Stimulated activated CD8-positive, alpha-beta memory T cell treated with anti-CD3 and anti-CD28 coated beads, Interleukin-15, amount 100 ng/mL, for 24 hours (primary cell): ENCODE results near the gene LRRN4.

Experiments used
- DNase-seq: peaks from one replicate; pipeline ENCODE4 v3.0.0-alpha.2; 2020; ENCODE audit warnings: low read depth

LRRN4 gene

DNA sequence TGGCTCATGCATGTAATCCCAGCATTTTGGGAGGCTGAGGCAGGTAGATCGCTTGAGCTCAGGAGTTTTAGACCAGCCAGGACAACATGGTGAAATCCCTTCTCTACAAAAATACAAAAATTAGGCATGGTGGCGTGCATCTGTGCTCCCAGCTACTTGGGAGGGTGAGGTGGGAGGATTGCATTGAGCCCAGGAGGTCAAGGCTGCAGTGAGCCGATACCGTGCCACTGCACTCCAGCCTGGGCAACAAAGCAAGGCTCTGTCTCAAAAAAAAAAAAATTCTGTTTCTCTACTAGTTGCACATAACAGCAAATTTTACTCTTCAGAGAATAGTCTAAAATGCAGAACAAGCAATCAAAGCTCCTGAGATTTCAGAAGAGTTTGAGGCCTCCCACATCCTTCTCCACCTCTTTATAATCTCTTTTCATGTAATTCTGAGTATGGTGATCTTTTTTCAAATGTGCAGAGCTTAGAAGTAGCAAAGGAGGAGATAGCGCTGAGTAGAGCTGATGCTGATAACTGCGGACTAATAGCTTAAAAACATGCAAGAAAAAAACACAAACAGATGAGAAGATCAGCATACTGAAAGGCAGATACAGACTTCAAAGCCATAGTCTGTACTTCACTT is 23.3 kb downstream of the LRRN4 start:
- no peak for DNase-seq

DNA sequence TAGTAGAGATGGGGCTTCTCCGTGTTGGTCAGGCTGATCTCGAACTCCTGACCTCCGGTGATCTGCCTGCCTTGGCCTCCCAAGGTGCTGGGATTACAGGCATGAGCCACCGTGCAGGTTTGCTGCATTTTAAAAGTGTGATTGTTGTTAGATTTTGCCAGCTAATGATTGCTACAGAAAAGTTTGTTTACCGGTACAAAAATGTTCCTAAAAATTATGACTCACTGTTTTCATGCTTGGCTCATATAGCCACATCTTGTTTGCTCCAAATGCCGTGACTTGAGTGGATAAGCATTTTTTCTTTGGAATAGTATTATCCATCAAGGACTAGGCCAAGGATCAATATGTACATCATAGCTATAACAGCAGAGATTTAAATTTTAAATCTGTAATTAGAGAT is 24.3 kb downstream of the LRRN4 start:
- no peak for DNase-seq

DNA sequence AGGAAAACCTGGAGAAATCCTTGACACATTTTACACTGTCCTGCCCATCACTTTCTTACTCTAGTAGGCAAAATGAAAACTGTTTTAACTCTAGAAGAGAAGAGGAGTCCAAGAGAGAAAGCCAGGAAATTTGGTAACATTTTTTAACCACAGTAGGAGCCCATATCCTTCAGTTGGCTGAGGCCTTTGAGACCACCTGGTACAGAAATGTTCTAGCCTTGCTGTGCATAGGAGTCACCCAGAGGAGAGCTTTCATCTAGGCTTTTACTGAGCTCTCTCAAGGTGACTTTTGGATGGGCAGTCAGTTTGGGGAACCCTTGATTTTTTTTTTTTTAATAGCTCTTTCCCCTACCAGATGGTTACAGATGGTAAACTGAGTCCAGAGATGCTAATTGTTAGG is 25.0 kb downstream of the LRRN4 start:
- DNase-seq: no peak

DNA sequence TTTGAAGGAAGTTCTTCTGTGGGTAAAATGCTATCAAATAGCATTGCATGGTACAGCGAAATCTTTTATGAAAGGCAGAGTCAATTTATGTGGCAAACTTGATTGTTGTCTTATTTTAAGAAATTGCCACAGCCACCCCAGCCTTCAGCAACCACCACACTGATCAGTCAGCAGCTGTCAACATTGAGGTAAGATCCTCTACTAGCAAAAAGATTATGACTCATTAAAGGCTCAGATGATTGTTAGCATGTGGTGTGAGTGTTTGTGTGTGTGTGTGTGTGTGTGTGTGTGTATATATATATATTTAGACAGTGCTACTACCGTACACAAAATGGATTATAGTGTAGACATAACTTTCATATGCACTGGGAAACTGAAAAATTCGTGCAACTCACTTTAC is 27.8 kb downstream of the LRRN4 start:
- DNase-seq: no peak

DNA sequence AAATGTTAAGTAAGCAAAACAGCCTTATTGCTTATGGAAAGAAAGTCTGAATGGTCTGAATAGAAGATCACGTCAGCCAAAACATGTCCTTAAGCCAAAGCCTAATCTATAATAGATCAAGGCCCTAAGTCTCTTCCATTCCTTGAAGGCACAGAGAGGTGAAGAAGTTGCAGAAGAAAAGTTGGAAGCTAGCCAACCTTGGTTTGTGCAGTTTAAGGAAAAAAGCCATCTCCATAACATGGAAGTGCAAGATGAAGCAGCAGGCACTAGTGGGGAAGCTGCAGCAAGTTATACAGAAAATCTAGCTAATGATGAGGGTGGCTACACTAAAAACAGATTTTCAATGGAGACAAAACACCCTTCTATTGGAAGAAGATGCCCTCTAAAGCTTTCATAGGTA is 29.1 kb downstream of the LRRN4 start:
- DNase-seq: no peak

DNA sequence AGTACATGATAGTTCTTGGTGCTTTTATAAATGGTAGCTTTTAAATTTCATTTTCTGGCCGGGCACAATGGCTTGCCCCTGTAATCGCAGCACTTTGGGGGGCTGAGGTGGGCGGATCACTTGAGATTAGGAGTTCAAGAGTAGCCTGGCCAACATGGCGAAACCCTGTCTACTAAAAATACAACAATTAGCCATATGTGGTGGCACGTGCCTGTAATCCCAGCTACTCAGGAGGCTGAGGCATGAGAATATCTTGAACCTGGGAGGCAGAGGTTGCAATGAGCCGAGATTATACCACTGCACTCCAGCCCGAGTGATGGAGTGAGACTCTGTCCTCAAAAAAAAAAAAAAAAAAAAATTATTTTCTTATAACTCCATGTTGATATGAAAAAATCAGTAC is 36.0 kb downstream of the LRRN4 start:
- DNase-seq: no peak

DNA sequence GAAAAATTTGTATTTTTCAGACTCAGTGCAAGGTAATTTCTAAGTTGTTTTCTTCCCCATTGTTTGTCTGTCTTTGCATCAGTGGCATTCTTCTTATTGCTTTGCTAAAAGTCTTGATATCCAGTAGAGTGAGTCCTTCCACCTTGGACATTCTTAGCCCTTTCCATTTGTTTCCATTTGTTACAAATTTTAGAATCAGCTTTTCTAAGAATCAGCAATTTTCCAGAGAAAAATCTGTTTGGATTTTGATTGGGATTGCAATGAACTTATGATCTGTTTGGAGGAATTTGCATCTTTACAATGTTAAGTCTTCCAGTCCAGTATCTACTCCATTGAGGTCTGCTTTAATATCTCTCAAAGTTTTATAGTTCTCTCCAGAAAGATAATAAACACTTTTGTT is 36.4 kb downstream of the LRRN4 start:
- DNase-seq: no peak

DNA sequence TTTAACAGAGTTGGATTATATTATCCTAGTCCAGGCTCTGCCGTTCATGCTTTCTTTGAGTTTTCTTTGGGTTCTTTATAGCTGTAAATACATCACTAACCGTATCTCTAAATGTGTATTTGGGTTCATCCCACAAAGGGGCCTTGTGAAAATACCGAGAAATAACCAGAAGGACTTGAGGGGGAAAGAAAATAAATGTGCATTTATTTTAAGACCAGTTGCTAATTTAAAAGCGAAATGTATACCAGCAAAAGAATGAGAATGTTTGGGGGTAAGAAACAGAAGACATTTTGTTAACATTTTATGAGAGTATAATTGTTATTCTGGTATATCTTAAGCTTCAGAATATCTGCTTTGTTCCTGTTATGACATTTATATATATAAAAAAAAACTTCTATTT is 38.9 kb downstream of the LRRN4 start:
- DNase-seq: no peak

DNA sequence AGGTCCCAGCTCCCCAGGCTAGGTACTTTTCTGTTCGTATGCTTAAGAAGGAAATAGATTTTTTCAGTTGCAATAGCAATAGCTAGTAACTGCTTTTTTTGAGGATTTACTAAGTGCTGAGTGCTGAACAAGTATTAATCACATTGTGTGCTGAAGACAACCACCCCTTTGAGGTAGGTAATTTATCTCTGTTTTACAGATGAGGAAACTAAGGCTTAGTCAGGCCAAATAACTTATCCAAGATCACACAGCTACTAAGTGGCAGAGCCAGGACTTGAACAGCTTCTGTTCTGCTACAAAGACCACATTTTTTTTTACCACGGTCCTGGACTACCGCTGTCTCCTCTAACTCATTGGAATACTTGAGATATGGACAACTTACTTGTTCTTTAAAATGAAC is 39.8 kb downstream of the LRRN4 start:
- no peak for DNase-seq

DNA sequence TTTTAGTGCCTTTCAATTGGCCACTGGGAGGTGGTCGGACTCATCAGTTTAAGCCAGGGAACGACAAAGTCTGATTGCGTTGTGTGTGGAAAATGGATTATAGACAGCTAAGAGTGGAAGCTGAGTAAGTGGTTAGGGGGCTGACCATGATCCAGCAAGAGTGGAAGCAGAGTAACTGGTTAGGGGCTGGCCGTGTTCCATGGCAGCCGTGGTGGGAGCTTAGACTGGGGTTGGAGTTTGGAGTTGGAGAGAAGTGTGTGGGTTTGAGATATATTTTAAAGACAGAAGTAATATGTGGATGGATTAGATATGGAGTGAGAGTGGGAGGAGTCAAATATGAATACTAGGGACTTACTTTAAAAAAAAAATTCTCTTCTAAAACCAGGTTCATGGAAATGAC is 41.7 kb downstream of the LRRN4 start:
- DNase-seq: no peak

DNA sequence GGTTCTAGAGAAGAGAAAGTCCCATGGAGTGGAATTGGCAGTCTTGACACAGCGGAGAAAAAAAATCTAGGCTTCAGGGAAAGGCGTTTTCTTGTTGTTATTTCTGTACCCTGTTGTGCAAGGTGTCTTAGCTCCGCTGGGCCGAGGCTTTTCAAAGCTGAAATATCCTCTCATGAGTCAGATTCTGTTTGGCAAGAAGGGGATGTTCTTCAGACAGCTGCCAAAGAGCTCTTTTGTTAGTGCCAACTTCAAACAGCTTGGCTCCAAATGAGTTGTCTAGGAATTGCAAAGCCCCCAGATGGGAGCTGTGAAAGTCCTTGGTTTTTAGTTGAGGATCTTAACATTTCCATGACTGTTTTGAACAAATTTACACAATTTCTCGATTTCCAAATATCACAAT is 45.6 kb downstream of the LRRN4 start:
- no peak for DNase-seq

DNA sequence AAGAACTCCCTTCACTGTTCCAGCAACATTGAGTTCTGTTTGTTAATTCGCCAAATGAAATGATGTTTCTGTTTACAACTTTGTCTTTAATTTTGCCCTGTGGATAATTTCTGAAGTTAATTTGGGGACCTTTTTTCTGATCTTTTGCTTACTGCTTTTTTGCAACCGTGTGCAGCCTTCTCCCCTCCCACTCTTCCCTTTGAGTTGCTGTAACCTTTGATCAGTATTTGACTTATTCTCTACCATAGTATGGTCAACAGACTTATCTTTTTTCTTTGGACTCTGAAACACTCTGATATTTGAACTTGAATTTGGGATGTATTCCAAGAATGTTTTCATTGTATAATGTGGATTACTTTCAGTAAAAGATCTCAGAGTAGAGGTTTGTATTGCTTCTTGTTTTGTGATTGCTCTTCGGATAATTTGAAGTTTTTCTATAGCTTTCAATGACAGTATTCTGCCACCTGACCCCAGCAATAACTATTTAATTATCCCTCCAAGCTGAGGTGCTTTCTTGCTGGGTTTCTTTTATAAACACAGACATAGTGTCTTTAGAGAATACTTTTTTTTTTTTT is 46.2 kb downstream of the LRRN4 start:
- DNase-seq: no peak

DNA sequence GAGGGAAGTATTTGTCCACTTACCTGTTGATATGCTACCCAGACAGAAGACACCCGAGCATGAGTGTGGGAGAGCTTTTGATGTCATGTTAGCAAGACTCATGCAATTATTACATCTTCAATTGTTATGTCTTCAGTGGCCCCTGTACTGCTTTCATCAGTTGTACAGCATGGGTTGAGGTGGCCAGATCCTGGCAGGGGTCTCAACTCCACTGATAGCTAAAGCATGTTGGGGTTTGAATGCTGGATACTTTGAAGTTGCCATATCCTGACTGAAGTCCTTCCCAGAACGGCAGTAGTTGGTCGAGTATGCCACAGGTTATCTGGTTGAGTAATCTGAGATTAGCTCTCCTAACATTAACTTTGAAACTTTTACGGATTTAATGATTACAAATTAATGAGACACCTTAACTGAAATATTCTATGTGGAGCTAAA is 46.7 kb downstream of the LRRN4 start:
- DNase-seq: no peak

DNA sequence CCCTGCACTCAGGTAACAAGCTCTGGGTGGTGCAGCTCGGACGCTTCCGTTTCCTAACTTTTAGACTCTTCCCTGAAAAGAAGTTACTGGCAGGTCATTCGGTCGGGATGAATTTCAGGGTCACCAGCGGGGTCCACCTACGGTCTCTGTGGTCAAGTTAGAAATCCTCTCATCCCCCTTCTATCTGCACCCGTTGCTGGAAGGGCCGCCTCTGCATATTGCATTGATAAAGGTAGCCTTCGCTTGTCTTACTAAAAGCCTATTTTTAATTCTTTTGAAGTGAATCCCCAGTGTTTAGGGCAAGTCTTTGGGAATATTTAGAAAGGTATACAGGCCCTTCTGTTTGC is 47.3 kb downstream of the LRRN4 start:
- no peak for DNase-seq

DNA sequence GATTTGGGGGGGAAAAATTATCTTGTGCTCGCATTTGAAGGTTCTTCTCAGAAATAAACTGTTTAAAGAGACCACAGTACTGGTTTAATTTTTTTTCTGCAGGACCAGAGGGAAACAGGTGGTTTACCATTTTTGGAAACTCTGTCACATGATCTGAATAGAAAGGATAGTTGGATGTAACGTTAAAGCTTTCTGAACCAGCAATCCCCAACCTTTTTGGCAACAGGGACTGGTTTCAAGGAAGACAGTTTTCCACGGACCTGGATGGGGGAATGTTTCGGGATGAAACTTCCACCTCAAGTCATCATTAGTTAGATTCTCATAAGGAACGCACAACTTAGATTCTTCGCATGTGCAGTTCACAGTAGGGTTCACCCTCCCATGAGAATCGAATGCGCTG is 53.0 kb downstream of the LRRN4 start:
- no peak for DNase-seq

DNA sequence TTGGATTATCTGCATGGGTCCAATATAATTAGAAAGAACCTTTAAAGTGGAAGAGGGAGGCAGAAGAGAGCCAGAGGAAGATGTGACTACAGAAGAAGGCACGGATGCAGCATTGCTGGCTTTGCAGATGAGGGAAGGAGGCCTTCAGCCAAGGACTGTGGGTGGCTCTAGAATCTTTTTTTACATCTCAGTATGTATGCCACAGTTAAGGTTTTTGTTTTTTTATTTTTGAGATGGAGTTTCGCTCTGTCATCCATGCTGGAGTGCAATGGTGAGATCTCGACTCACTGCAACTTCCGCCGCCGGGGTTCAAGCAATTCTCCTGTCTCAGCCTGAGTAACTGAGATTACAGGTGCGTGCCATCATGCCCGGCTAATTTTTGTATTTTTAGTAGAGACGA is 54.1 kb downstream of the LRRN4 start:
- DNase-seq: no peak

DNA sequence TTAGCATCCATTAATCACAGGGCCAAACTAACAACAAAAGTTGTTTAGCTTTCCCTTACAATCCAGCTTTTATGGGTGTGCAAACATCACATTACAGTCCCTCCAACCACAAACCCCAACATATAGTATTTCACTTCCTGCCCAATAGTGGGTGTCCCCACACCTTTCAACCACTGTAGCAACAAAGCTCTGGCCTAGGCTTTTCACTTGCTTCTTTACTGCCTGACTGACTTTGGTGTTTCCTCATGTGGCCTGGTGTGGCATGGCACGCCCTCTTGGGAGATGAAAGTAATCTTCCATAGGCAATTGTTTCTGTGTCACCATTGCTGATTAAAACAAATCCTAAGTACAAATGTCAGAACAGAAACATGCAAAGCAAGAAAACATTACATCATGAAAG is 57.1 kb downstream of the LRRN4 start:
- DNase-seq: no peak

DNA sequence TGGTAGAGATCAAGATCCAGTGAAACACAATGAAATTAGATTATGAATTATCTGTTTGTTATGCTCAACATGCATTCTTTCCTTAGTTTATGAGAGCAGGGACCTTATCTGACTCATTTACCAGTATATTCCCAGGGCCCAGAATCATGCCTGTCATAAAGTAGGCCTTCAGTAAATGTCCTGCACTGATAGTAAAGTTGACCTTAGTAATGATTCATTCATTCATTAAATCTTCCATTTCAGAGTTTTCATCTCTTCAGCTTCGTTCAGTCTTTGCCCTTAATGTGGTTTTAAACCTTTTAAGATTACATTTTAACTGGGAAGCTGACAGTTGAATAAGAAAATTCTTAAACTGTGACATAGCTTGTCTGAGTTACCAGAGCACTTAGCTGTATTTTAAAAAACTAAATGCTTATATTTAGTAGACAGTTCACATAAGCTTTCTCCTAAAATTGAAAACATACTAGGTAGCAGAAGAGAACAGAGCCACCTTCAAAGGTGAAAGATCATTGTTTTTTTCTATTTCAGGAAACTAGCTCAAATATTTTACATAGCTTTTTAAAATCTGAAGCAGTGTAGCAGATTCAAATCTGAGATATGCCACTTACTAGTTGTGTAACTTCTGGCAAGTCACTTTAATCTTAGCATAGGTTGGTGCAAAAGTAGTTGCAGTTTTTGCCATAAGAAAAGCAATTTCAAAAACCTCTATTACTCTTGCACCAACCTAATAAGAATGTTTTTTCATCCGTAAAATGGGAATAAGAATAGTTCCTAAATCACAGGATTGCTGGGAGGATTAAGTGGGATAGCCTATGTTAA is 62.0 kb downstream of the LRRN4 start:
- no peak for DNase-seq

DNA sequence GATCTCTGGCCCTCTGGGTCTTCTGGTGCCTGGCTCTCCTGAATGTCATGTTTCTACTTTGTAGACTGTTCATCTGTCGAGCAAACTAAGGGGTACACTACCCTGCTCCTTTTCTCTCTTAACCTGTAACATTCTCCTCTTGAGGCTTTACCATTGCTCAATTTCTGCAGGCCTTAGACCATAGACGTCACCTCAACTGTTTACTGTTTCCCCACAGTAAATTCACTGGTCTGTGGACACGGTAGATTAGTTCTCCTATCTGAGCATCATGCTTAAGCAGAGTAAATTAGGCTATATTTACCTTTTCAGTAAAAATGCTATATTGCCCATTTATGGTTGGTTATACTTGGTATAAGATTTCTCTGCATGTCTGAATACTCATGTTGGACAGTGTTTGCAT is 62.9 kb downstream of the LRRN4 start:
- DNase-seq: no peak
